Muscle layer of duodenum (tissue), 2 donors: ENCODE measurements around the gene ADCY7.

Experiments used
- H3K27ac ChIP-seq: one replicate; pipeline ENCODE4 v1.7.0; 2013; ENCODE audit warnings: mild to moderate bottlenecking, low read length
- H3K27me3 ChIP-seq: one replicate; pipeline ENCODE4 v1.7.0; 2013; ENCODE audit warnings: low read depth, mild to moderate bottlenecking, control low read depth, low read length
- H3K36me3 ChIP-seq, 2 donors: one replicate each; pipeline ENCODE4 v1.7.0; 2013; ENCODE audit warnings: low read length in 2 of 2, control low read depth in 1 of 2, mild to moderate bottlenecking in 1 of 2; ENCODE audit not compliant: insufficient read depth in 2 of 2, control insufficient read depth in 1 of 2
- H3K4me1 ChIP-seq, 2 donors: one replicate each; pipeline ENCODE4 v1.7.0; 2013; ENCODE audit warnings: low read length in 2 of 2, mild to moderate bottlenecking in 2 of 2, control low read depth in 1 of 2, moderate library complexity in 1 of 2; ENCODE audit not compliant: insufficient read depth in 2 of 2, control insufficient read depth in 1 of 2
- H3K4me3 ChIP-seq, 2 donors: one replicate each; pipeline ENCODE4 v1.7.0; 2013; ENCODE audit warnings: low read length in 2 of 2, low read depth in 1 of 2, mild to moderate bottlenecking in 1 of 2
- H3K9me3 ChIP-seq, 2 donors: one replicate each; pipeline ENCODE4 v1.7.0; 2013; ENCODE audit warnings: low read length in 2 of 2, control low read depth in 1 of 2, mild to moderate bottlenecking in 1 of 2; ENCODE audit not compliant: control insufficient read depth in 1 of 2
- donor health status: healthy.

ADCY7 gene

DNA sequence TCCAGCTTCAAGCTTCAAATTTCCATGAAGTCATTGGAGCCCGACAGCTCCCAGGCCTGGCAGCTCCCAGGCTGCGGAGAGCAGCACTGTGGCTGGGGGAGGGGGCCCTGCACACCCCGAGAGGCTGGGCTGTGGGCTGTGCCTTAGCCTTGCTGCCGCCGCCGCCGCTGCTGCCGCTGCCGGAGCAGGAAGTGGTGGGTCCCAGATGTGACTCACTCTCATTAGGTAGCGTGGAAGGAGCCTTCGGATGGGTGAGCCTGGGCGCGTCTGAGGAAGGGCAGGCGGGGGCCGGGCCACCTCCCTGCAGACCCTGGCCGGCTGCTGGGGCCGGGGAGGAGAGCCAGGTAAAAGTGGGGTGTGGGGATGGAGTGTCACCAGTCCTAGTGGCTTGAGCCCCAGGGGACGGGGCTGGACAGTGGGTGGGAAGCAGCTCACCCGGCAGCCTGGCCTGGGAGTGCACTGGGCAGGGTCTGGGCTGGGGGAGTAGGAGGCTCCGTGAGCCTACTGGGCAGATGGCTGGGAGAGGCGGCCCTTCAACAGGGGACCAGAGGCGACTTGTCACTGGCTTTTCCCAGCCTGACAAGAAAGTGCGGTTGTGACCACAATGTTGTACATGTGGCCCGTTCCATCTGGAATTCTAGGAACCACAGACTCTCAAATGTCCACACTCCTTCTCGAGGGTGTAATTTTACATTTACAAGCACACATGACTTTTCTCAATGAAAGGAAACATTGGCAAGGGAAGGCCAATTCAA, at the start of gene ADCY7:
Gene ADCY7 (plus strand): TSS at position 215 of the 755 bp plus-strand sequence. CDS start 21,629 bp downstream, outside the sequence.
- H3K4me1 ChIP-seq: peaks cover 0 to 16% of the 10 kb centered on the region in 2 donors

GRCh38 chr16:50219402-50219975, 46.9 kb upstream of the ADCY7 start:
- H3K27ac ChIP-seq: no peak overlapping the region
- H3K36me3 ChIP-seq: peaks cover 16 to 47% of the 10 kb centered on the region in 2 donors
- no peak overlapping the region for H3K4me3 ChIP-seq
- H3K9me3 ChIP-seq: no peaks in the 10 kb centered on the region
- no peaks in the 10 kb centered on the region for H3K27me3 ChIP-seq
- H3K4me1 ChIP-seq: peaks cover 0 to 5% of the 10 kb centered on the region in 2 donors

More for the DNA sequence above, at the start of gene ADCY7:
- Histone ChIP-seq H3K9me3 (no peaks in the 10 kb centered on the region), H3K27me3 (no peaks in the 10 kb centered on the region), H3K27ac (peak within 1 kb of the TSS; percentile 23), H3K36me3 (no peaks in the 10 kb centered on the region), H3K4me3 (peak within 1 kb of the TSS; percentile 44 to 50)

DNA sequence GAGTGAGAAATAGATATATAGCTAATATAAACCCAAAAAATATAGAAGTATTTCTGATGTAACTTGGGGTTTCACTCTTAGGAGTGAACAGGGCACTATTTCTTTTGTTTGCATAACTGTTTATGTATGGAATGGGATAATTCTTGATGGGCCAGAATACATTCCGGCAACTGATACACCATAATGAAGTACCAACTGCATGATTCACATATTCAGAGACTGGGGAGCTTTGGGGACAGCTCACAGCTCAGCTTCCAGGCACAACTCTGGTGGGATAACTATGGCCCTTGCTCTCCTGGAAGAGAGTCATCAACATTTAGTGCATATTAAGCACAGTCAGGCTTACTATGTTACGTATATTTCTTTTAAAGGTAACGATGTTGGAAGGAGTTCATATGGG, 42.1 kb upstream of the ADCY7 start:
- H3K36me3 ChIP-seq: peaks cover 37 to 39% of the 10 kb centered on the region in 2 donors
- H3K4me1 ChIP-seq: peaks cover 0 to 5% of the 10 kb centered on the region in 2 donors
- H3K9me3 ChIP-seq: no peaks in the 10 kb centered on the region
- H3K4me3 ChIP-seq: no peak overlapping the region
- H3K27ac ChIP-seq: no peak overlapping the region
- H3K27me3 ChIP-seq: no peaks in the 10 kb centered on the region

DNA sequence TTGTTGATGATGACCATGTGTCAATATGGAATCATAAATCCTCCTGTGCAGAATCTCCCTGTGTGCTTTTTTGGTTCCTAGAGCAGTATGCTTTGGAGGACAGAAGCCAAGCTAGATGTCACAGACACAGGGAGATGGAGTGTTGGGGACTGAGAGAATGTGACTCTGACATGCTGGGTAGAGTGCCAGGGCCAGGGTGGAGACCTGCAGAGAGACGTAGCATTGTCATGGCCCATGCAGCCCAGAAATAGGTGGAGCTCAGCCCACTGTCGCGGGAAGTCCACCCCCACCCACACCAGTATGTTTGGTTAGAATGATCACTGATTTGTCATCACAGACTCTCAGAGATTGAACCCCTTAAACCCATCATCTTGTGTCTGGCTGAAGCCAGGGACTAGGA, 39.2 kb upstream of the ADCY7 start:
- Histone ChIP-seq H3K27me3 (no peaks in the 10 kb centered on the region), H3K4me1 (peaks cover 0 to 8% of the 10 kb centered on the region in 2 donors), H3K4me3 (no peak overlapping the region), H3K9me3 (no peaks in the 10 kb centered on the region), H3K36me3 (peaks cover 33 to 36% of the 10 kb centered on the region in 2 donors), H3K27ac (no peak overlapping the region)

GRCh38 chr16:50227665-50228064, 38.7 kb upstream of the ADCY7 start:
- Histone ChIP-seq H3K4me1 (peaks cover 0 to 8% of the 10 kb centered on the region in 2 donors), H3K27ac (no peak overlapping the region), H3K4me3 (no peak overlapping the region), H3K36me3 (peaks cover 30 to 40% of the 10 kb centered on the region in 2 donors), H3K9me3 (no peaks in the 10 kb centered on the region), H3K27me3 (no peaks in the 10 kb centered on the region)

DNA sequence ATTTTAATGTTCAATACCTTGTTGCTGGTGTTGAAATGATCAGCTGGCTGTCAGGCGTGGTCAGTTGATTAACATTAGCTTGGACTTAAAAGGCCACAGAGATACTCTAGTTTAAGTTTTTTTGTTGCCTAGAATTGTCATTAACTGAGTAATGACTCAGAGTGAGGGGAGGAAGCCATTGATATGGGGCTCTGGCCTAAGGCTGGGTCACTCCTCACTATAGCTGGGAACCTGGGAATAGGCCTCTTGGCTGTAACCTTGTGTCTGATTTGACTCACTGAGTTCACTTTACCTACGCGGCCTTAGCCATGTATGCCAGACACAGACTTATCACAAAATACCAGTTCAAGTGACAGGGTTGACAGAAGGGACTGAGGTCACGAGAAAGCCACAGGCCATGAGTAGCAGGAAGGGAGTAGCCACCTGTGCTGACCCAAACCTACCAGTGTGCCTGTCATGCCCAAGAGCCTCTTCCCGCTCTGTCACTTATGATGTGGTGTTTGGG, 37.9 kb upstream of the ADCY7 start:
- Histone ChIP-seq H3K27me3 (no peaks in the 10 kb centered on the region), H3K27ac (no peak overlapping the region), H3K4me3 (no peak overlapping the region), H3K36me3 (peaks cover 30 to 41% of the 10 kb centered on the region in 2 donors), H3K4me1 (peaks cover 0 to 8% of the 10 kb centered on the region in 2 donors), H3K9me3 (no peaks in the 10 kb centered on the region)

- peaks cover 30 to 40% of the 10 kb centered on the region in 2 donors for H3K36me3 ChIP-seq
- H3K4me3 ChIP-seq: no peak overlapping the region
- H3K4me1 ChIP-seq: peaks cover 0 to 3% of the 10 kb centered on the region in 2 donors
These were observed 37.1 kb upstream of the ADCY7 start for GRCh38 chr16:50229149-50229726.

DNA sequence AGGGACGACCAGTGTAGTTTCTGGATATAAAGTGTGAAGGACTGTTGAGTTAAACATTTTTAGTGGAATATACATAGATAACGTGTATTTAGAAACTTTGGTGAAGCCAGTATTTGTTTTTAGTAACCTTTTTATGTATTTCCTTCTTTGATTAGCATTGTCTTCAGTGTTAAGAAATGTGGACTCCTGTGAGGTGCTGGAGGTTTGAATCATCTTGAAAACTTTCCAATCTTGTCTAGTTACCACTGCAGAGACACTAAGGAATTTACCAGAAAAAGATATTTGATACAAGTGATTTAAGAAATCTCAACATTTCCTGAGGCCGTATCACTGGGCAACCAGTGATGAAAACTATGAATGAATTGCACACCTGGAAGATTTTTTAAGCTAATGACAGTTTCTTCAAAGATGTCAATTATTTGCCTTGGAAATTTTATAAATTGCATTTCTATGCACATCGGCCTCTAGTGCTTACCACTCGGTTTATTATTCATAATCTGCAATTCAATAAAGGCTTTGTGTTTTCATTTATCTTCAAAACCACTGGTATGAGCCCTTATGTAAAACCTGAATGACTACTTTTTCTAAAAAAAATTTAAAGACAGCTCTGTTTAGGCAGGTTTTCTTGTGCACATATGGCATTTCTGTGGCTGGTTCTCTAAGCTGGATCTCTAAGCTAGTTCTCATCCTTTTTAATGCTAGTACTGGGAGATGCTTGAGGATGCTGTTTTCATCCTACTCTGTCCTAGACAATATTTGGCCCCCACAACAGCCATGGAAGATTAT, 31.4 kb upstream of the ADCY7 start:
- no peak overlapping the region for H3K4me3 ChIP-seq
- H3K9me3 ChIP-seq: no peaks in the 10 kb centered on the region
- H3K36me3 ChIP-seq: peaks cover 0 to 5% of the 10 kb centered on the region in 2 donors
- H3K27me3 ChIP-seq: no peaks in the 10 kb centered on the region
- peaks cover 0 to 3% of the 10 kb centered on the region in 2 donors for H3K4me1 ChIP-seq
- H3K27ac ChIP-seq: no peak overlapping the region

More at GRCh38 chr16:50229149-50229726, 37.1 kb upstream of the ADCY7 start:
- Histone ChIP-seq H3K9me3 (no peaks in the 10 kb centered on the region), H3K27ac (no peak overlapping the region), H3K27me3 (no peaks in the 10 kb centered on the region)

- no peak overlapping the region for H3K27ac ChIP-seq
- peaks cover 0 to 5% of the 10 kb centered on the region in 2 donors for H3K36me3 ChIP-seq
- no peak overlapping the region for H3K4me3 ChIP-seq
- no peaks in the 10 kb centered on the region for H3K27me3 ChIP-seq
- H3K9me3 ChIP-seq: no peaks in the 10 kb centered on the region
- no peaks in the 10 kb centered on the region for H3K4me1 ChIP-seq
These were observed 30.8 kb upstream of the ADCY7 start for GRCh38 chr16:50235581-50235980.

- no peaks in the 10 kb centered on the region for H3K9me3 ChIP-seq
- no peaks in the 10 kb centered on the region for H3K4me1 ChIP-seq
- no peaks in the 10 kb centered on the region for H3K27me3 ChIP-seq
- H3K4me3 ChIP-seq: no peak overlapping the region
- no peaks in the 10 kb centered on the region for H3K36me3 ChIP-seq
- H3K27ac ChIP-seq: no peak overlapping the region
These were observed 28.0 kb upstream of the ADCY7 start for GRCh38 chr16:50238314-50238713.

DNA sequence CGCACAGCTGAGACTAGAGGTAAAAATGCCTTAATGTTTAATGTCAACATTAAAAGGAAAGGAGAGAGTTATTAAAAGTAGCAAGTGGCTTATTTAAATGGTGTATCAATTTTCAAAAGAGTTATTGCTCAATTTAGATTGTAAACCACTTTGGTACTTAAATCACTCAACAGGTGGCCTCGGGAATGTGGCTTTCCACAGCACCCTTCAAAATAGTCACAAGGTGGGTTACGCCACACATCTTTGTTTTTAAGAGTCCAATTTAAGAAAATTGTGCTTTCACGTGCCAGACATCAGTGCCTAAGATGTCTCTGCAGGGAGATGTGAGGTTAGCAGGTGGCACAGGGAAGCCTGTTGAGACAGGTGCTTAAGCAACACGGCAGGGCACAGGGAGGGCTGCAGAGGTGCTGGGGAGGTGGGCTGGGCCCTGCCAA, 27.5 kb upstream of the ADCY7 start:
- Histone ChIP-seq H3K4me3 (no peak overlapping the region), H3K27me3 (no peaks in the 10 kb centered on the region), H3K9me3 (no peaks in the 10 kb centered on the region), H3K36me3 (no peaks in the 10 kb centered on the region), H3K4me1 (no peaks in the 10 kb centered on the region), H3K27ac (no peak overlapping the region)
